Neural progenitor cell (in vitro differentiated cells): ENCODE measurements around the gene CERS6.

Source experiments
- CTCF ChIP-seq: fragments of 200-600 bp; sonication (generic); IDR thresholded peaks from 2 replicates; pipeline ENCODE4 v1.5.1; 2017; ENCODE audit warnings: antibody characterized with exemption, mild to moderate bottlenecking
- EZH2 ChIP-seq: fragments of 200-600 bp; sonication (generic); IDR thresholded peaks from 2 replicates; pipeline ENCODE4 v1.6.1; 2017; ENCODE audit warnings: antibody characterized with exemption, mild to moderate bottlenecking, moderate library complexity
- EZH2phosphoT487 ChIP-seq: fragments of 200-600 bp; sonication (generic); IDR thresholded peaks from 2 replicates; pipeline ENCODE4 v1.6.1; 2017; ENCODE audit warnings: antibody characterized with exemption

GRCh38 chr2:168679081-168679480, 223.0 kb downstream of the CERS6 start:
- TF ChIP-seq CTCF (no peak), EZH2phosphoT487 (no peak), EZH2 (no peak)
